Activated T-helper 17 cell treated with anti-CD3 and anti-CD28 coated beads, Interleukin-2, amount 50 U/mL, for 72 hours (primary cell): ENCODE data around the gene RGL2. TPM values are rescaled to one million over a fixed set of nuclear protein-coding genes. Genes with fewer than 3 reads are reported as not detected.

ENCODE experiments used
- ATAC-seq: fragments of 150-1000 bp; cut with Tn5 transposase; replicated peaks from 2 replicates; pipeline ENCODE4 v1.10.0; 2021; ENCODE audit warnings: mild to moderate bottlenecking, moderate library complexity
- H3K27ac Mint-ChIP-seq: one replicate; pipeline ENCODE4 v1.8.0; 2022; ENCODE audit warnings: mixed read lengths
- H3K27me3 Mint-ChIP-seq: one replicate; pipeline ENCODE4 v1.8.0; 2022; ENCODE audit warnings: mixed read lengths
- H3K36me3 Mint-ChIP-seq: one replicate; pipeline ENCODE4 v1.8.0; 2022; ENCODE audit warnings: low read depth, mild to moderate bottlenecking, mixed read lengths
- H3K4me1 Mint-ChIP-seq: one replicate; pipeline ENCODE4 v1.8.0; 2022; ENCODE audit warnings: mixed read lengths
- H3K4me3 Mint-ChIP-seq: one replicate; pipeline ENCODE4 v1.8.0; 2022; ENCODE audit warnings: mild to moderate bottlenecking, mixed read lengths
- H3K9me3 Mint-ChIP-seq: one replicate; pipeline ENCODE4 v1.8.0; 2022; ENCODE audit warnings: mixed read lengths
- total RNA-seq, 2 donors: library from RNA; stranded (reverse); gene quantifications; one replicate each; pipeline ENCODE4 v1.2.3, GENCODE V29; 2022

The RGL2 gene
- total RNA-seq, 2 donors from 2014 or later = 37.7 to 73.4 TPM

DNA sequence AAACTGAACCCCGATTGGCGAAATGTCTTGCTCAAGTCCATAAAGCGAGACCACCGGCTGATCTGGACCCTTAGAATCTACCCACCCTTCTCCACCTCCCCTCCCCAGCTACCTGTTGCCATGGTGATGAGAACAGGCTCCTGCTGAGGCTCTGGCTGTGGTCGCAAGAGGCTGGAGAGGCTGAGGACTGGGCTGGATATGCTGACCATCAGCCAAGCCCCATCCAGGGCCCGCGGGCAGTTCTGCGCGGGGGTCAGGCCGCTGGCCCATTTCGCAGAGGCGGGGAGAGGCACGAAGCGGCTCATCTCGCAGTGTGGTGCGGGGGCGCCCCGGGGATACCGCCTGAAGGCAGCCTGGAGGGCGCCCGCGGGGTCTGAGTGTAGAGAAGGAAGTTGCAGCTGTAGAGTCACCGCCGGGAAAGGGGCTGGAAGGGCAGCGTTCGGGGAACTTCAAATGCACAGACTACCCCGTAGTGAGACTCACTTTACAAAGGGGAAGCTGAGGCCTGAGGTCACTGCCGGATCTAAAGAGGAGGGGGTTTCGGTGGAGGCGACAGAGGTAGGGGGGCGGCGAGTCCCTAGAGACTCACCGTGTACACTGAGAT is 14.5 kb upstream of the RGL2 start:
- Mint-ChIP-seq H3K4me3 (peak overlapping the region; percentile 96), H3K27me3 (no peaks in the 10 kb centered on the region), H3K9me3 (no peaks in the 10 kb centered on the region), H3K27ac (peak overlapping the region; percentile 95), H3K36me3 (peaks cover 68% of the 10 kb centered on the region), H3K4me1 (peaks cover 26% of the 10 kb centered on the region)
- ATAC-seq = peak; percentile 28

DNA sequence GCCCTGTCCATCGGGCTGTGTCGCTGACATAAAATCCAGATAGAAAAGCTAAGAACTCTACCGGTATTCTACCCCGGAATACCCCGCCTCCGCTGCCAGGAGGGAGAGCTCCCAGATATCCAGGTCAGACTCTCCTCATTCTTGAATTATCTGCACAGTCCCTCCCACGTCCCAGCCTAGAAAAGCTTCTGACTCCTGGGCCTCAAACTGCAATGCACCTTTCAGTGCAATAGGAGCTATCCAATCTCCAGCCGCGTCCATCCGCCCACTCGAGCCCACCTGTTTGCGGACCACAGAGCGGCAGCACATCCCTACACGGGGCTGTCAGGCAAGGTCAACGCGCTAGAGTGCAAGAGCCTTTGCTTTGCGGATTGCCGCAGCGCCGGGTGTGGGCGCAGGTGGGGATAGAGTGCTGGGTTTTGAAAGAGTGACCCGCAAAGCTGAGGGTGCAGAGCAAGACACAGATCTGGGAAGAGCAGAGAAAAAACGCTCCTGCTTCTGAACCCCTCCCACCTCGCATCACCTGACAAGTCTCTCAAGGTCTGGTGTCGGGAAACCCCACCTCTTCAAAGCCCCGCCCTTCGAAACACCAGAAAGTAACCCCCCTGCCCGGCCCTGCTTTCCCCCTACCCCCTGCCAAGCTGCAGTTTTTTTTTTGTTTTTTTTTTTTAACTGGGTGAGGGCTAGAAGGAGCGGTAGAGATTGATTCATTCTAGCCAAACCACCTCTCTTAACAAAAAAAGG is 13.8 kb upstream of the RGL2 start:
- Mint-ChIP-seq H3K27me3 (no peaks in the 10 kb centered on the region), H3K27ac (peak overlapping the region; percentile 95), H3K9me3 (no peaks in the 10 kb centered on the region), H3K4me1 (peaks cover 26% of the 10 kb centered on the region), H3K36me3 (peaks cover 68% of the 10 kb centered on the region), H3K4me3 (peak overlapping the region; percentile 96)
- peak; percentile 60 for ATAC-seq

DNA sequence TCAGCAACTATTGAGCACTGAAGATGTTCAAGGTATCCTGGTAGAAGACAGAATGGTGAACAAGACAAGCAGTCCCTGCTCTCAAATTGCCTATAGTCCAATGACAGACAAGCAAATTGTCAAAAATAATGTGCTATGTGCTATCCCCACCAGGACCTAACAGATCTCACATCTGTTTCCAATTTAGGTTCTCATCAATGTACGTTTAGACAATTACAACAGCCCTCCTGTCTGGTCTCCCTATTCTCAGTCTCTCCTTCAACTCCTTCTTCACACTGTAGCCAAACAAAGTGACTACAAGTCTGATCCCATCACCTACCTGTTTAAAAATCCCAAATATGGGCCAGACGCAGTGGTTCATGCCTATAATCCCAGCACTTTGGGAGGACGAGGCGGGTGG is 7.6 kb upstream of the RGL2 start:
- Mint-ChIP-seq H3K36me3 (peaks cover 97% of the 10 kb centered on the region), H3K4me3 (no peak overlapping the region), H3K4me1 (peaks cover 23% of the 10 kb centered on the region), H3K27ac (peak overlapping the region; percentile 79), H3K9me3 (no peaks in the 10 kb centered on the region), H3K27me3 (no peaks in the 10 kb centered on the region)
- no peak for ATAC-seq

DNA sequence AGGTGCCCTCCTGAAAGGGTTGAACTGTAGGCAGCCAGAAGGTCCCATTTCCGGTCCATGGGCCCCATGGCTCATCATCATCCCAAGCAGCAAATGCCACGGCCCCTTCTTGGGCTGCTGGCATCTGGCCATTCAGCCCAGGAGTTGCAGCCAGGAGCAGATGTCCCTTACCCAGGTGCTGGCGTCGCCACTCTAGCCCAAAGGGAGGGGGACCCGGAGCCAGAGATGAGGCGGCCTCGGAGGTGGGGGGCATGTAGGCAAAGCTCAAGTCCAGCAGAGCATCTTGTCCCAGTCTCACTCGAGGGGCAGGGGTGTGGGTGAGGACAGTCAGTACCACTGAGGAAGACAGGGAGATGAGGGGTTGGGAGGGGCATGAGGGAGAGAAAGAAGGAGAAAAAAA is 6.3 kb upstream of the RGL2 start:
- no peaks in the 10 kb centered on the region for H3K27me3 Mint-ChIP-seq
- ATAC-seq = no peak
- no peaks in the 10 kb centered on the region for H3K9me3 Mint-ChIP-seq
- H3K4me3 Mint-ChIP-seq = no peak overlapping the region
- peaks cover 97% of the 10 kb centered on the region for H3K36me3 Mint-ChIP-seq
- H3K27ac Mint-ChIP-seq = peak overlapping the region; percentile 83
- peaks cover 24% of the 10 kb centered on the region for H3K4me1 Mint-ChIP-seq

DNA sequence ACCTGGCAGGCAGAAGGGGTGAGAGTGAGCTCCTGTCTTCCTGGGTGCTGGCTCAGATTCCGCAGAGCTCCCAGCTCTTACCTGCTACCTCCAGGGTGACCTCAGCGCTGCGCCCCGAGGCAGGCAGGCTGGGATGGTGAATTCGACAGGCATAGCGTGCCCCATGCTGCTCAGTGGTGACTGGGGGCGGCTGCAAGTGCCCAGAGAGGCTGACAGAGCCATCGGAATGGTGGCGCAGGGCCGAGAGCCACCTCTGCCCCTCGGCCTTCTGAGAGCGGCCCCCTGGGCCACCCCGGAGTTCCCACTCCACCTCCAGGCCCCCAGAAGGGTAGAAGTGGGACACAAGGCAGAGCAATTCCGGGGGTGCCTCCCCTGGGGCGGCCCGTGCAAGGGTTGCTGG is 5.5 kb upstream of the RGL2 start:
- Mint-ChIP-seq H3K4me3 (no peak overlapping the region), H3K9me3 (no peaks in the 10 kb centered on the region), H3K36me3 (peaks cover 99% of the 10 kb centered on the region), H3K4me1 (peaks cover 32% of the 10 kb centered on the region), H3K27me3 (no peaks in the 10 kb centered on the region), H3K27ac (peak overlapping the region; percentile 13)
- no peak for ATAC-seq

DNA sequence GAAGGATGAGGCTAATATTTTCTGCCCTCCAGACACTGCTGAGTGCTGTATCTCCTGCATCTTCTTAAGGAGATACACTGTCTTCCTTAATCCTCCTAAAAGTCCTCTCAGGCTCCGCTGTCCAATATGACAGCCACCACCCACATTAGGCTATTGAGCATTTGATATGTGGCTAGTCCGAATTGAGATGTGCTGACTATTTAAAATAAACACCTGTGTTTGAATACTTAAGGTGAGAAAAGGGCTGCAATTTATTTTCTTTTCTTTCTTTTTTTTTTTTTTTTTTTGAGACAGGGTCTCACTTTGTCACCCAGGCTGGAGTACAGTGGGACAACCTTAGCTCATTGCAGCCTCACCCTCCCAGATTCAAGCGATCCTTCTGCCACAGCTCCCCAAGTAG is 3.1 kb upstream of the RGL2 start:
- no peak overlapping the region for H3K27ac Mint-ChIP-seq
- H3K9me3 Mint-ChIP-seq = no peaks in the 10 kb centered on the region
- H3K4me3 Mint-ChIP-seq = no peak overlapping the region
- no peak for ATAC-seq
- H3K4me1 Mint-ChIP-seq = peaks cover 32% of the 10 kb centered on the region
- H3K27me3 Mint-ChIP-seq = no peaks in the 10 kb centered on the region
- peaks cover 87% of the 10 kb centered on the region for H3K36me3 Mint-ChIP-seq

DNA sequence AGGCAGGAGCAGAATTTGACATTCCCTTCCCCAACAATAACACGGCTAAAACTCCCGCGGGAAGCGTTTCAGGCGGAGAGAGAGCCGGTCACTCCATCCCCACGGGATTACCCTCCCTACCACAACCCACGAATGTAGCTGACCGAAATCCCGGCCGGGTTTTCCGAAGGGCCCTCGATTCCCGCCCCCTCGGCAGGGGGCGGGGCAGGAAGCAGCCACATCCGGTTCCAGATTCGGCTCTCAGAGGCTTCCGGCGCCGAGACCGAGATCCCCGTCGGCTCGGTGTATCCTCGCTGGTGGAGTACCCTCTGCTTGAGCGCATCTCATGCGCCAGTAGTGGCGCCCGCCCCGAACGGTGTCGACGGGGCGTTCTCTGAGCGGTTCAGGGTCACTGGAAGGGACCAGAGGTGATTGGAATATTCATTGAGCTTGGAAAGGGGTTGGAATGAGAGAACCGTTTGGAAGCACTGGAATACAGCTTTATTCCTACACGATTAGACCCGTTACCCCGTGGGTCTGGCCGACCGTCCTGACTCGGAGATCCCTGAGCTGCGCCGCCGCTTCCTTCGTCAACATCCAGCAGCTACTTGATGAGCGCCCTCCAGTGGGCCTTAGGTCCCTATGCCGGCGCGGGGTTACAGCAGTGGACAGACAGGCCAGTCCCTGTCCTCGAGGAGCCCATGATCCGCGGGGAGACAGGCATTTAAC is 649 bp upstream of the RGL2 start:
- Mint-ChIP-seq H3K36me3 (peaks cover 76% of the 10 kb centered on the region), H3K27ac (peak overlapping the region; percentile 99), H3K9me3 (no peaks in the 10 kb centered on the region), H3K4me1 (peaks cover 20% of the 10 kb centered on the region), H3K27me3 (no peaks in the 10 kb centered on the region), H3K4me3 (peak overlapping the region; percentile 90)
- ATAC-seq = peak; percentile 86

DNA sequence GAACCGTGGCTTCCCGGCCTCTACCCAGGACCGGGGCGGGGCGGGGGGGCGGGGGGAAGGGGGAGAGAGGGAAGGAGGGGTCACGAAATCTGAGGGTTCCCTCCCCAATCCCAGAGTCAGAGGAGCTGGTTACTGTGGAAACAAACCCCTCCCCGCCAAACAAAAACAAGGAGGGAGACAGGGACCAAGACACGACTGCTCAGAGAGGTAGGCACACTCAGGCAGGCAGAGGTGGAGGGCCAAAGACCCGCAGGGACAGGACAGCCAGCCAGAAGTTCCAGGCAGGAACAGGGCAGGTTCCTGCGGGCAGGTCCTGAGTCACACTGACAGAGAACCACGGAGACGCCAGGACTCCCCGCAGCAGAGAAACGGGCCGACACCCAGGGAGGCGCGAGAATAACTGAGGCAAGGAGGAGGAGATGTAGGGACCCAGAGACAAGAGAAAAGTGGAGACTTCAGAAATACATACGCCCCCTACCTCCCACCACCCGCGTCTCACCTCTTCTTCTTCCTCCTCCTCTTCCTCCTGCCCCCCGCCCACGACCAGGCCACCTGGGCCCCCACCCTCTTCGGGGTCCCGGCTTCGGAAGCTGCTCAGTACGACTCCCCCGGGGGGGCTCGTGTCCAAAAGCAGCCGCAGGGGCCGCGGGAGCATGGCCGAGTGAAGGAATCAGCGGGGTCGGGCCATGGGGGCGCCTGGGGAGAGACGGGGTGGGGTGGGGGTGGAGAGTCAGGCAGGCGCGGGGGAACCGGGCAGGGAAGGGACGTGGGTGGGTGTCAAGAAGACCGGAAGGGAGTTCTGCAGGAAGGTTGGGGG is 578 bp downstream of the RGL2 start:
- peak overlapping the region; percentile 99 for H3K27ac Mint-ChIP-seq
- peaks cover 14% of the 10 kb centered on the region for H3K4me1 Mint-ChIP-seq
- peak overlapping the region; percentile 90 for H3K4me3 Mint-ChIP-seq
- H3K9me3 Mint-ChIP-seq = no peaks in the 10 kb centered on the region
- H3K27me3 Mint-ChIP-seq = no peaks in the 10 kb centered on the region
- peaks cover 72% of the 10 kb centered on the region for H3K36me3 Mint-ChIP-seq
- peak; percentile 41 for ATAC-seq

DNA sequence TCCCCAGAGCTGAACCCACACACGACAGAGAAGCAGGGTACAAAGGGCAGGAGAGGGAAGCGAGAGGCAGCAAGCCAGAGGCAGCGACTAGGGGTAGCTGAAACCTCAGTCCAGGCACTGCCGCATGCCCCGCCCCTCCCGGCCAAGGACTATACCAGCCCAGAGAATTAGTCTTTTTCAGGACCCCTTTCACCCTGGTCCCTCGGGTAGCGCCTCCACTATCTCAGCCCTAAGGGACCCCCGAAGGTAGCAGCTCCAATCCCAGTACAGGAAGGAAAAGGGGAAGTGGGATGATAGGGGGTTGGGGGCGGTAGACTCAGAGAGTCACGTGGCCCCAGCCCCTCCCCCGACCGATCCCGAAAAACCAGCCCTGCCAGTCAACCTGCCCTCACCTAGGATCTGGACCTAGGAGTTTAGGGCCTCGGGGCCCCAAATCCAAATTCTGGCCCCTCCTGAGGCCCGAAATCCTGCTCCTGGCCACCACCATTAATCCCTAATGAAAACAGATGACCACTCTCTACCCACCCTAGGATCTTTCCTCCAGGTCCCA is 1.3 kb downstream of the RGL2 start:
- Mint-ChIP-seq H3K4me1 (peaks cover 14% of the 10 kb centered on the region), H3K27me3 (no peaks in the 10 kb centered on the region), H3K27ac (peak overlapping the region; percentile 99), H3K36me3 (peaks cover 72% of the 10 kb centered on the region), H3K4me3 (peak overlapping the region; percentile 90), H3K9me3 (no peaks in the 10 kb centered on the region)
- ATAC-seq = no peak

DNA sequence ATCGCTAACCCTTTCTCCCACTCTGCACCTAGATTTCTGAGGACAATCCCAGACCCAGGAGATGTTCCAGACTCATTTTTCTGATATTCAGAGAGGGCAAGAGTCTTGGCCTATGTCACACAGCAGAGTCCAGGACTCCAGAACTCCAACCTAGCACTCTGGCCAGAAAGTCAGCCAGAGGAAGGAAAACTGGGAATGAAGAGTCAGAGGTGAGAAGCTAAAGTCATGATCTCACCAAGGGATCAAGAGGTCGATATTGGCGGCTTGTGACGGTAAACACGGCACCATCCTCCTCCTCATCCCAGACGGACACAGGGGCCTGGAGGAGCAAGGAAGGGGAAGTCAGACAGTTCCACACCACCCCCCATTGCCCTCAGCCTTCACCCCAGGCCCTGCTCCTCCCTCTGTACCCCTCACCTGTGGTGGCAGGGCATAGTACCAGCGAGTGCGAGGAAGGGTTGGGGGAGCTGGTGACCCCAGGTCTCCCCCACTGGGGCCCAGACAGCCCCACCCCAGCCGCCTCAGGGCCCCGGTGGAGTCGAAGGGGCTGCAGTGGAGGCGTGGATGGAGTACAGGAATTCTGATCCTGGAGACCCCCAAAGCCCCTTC is 1.8 kb downstream of the RGL2 start:
- Mint-ChIP-seq H3K27me3 (no peaks in the 10 kb centered on the region), H3K27ac (peak overlapping the region; percentile 99), H3K9me3 (no peaks in the 10 kb centered on the region), H3K4me3 (peak overlapping the region; percentile 90), H3K4me1 (peaks cover 14% of the 10 kb centered on the region), H3K36me3 (peaks cover 72% of the 10 kb centered on the region)
- ATAC-seq = no peak

DNA sequence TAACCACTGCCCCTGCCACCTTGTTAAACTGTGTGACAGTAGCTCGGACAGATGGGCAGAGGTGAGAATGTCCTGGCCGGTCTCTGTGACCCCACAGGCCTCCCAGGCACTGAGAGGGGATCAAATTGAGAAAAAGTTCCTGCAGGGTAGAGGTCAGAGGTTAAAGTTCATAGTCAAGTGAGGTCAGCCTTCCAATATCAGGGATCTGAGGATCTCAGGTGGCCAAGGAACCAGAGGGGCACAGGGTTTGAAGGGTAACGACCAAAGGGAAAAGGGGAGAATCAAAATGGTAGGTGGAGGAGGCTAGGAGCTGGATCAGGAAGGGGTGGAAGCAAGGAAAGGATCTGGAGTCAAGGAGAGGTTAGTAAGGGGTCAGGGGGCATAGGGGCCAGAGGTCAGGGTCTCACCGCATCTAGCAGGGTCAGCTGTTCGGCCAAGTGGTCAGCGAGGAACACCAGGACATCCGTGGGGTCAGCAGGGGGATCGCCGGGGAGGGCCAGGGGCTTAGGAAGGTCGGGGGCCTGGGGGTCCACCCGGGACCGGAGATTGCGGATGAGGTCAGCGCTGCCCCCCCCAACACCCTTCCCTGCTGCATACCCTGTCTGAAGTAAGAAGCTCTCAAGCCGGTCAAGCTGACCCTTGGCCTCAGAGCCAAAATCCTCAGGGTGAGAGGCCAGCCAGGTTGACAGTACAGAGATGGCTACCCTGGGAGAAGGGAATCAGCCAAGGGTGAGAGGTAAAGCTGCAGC is 2.9 kb downstream of the RGL2 start:
- H3K9me3 Mint-ChIP-seq = no peaks in the 10 kb centered on the region
- H3K27me3 Mint-ChIP-seq = no peaks in the 10 kb centered on the region
- H3K27ac Mint-ChIP-seq = peak overlapping the region; percentile 26
- H3K4me1 Mint-ChIP-seq = peaks cover 19% of the 10 kb centered on the region
- H3K4me3 Mint-ChIP-seq = no peak overlapping the region
- peaks cover 72% of the 10 kb centered on the region for H3K36me3 Mint-ChIP-seq
- no peak for ATAC-seq

DNA sequence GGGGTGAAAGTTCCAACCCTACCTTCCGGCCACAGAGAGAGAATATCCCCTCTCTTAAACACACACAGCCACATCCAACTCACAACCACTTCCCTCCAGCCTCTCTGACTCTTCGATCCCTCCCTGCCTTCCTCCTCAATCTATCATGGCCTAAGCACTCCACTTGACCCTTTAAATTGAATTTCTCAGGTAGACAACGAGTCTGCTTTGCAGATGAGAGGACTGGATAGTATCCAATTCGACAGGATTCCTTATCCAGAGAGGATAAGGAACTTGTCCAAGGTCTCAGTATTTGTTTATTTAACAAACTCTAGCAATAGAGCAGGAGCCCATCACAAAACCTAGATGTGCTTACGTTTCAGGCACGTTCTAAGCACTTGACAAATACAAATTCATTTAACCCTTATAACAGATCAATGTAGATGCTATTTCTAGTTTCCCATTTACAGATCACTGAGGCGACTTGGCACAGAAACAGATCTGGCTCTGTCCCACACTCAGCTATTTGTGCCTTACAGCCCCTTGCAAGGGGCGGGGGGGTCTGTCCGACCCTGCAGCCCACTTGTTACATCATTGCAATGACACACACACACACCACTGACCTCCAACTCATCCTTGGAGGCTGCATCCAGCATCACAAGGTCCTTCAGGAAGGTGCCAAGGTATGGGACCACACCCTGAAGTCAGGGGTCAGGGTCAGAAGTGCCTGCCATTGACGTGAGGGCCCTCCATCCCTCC is 4.5 kb downstream of the RGL2 start:
- H3K27ac Mint-ChIP-seq = no peak overlapping the region

More for the DNA sequence above, 4.5 kb downstream of the RGL2 start:
- Mint-ChIP-seq H3K4me1 (peaks cover 17% of the 10 kb centered on the region), H3K4me3 (no peak overlapping the region), H3K27me3 (no peaks in the 10 kb centered on the region), H3K36me3 (peaks cover 72% of the 10 kb centered on the region), H3K9me3 (no peaks in the 10 kb centered on the region)
- no peak for ATAC-seq
